ENCODE data around the gene RABGGTA.

GRCh38 chr14:24253936-24254335, 17.5 kb downstream of the RABGGTA start:
- no peak for TF ChIP-seq POLR2AphosphoS5 (IDR thresholded peaks at IDR 0.05; ENCODE audit: low read depth, low read length)
- no peak for TF ChIP-seq TAF1 (IDR thresholded peaks at IDR 0.05; ENCODE audit: borderline replicate concordance, insufficient read depth, low read length)
- TF ChIP-seq, protein P1, sequence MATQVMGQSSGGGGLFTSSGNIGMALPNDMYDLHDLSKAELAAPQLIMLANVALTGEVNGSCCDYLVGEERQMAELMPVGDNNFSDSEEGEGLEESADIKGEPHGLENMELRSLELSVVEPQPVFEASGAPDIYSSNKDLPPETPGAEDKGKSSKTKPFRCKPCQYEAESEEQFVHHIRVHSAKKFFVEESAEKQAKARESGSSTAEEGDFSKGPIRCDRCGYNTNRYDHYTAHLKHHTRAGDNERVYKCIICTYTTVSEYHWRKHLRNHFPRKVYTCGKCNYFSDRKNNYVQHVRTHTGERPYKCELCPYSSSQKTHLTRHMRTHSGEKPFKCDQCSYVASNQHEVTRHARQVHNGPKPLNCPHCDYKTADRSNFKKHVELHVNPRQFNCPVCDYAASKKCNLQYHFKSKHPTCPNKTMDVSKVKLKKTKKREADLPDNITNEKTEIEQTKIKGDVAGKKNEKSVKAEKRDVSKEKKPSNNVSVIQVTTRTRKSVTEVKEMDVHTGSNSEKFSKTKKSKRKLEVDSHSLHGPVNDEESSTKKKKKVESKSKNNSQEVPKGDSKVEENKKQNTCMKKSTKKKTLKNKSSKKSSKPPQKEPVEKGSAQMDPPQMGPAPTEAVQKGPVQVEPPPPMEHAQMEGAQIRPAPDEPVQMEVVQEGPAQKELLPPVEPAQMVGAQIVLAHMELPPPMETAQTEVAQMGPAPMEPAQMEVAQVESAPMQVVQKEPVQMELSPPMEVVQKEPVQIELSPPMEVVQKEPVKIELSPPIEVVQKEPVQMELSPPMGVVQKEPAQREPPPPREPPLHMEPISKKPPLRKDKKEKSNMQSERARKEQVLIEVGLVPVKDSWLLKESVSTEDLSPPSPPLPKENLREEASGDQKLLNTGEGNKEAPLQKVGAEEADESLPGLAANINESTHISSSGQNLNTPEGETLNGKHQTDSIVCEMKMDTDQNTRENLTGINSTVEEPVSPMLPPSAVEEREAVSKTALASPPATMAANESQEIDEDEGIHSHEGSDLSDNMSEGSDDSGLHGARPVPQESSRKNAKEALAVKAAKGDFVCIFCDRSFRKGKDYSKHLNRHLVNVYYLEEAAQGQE (IDR thresholded peaks at IDR 0.05; ENCODE audit: insufficient read depth in 1 of 2, low read depth in 2 of 2, low read length in 2 of 2) = no peak
- no peak for TF ChIP-seq SIN3A (IDR thresholded peaks at IDR 0.05; ENCODE audit: borderline replicate concordance, insufficient read depth, low read length)
- no peak for TF ChIP-seq FOXP2 (optimal IDR thresholded peaks at IDR 0.05; ENCODE audit: borderline replicate concordance, extremely low read depth, extremely low read length, insufficient read depth)

Measured in PFSK-1 (cell line).